Measurements from ENCODE around the gene KCNH6.

Gene KCNH6

DNA sequence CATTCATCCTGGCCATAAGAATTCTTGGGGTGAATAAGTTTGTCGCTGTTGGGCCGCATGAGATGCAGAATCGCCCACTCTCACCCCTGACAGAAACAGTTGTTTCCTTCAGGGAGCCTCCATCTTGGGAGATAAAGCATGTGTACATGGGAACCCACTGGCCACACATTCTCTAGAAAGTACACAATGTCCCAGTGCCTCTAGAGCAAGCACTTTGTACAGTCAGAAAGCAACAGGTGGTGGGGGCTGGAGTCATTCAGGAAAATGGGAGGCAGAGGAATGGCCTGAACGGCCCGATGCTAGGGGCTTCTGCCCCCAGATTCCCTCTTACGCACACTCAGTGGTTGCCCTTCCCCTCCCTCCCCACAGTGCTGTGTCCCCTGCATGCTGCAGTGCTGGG lies 30.2 kb upstream of the KCNH6 start:
- Histone ChIP-seq H3K27ac (ENCODE audit: insufficient read depth in 1 of 2, low read depth in 1 of 2, low read length in 2 of 2, poor library complexity in 1 of 2, severe bottlenecking in 2 of 2) (no peak overlapping the region), H3K4me3 (ENCODE audit: control insufficient read depth in 1 of 7, extremely low read depth in 1 of 7, insufficient read depth in 4 of 7, low read depth in 2 of 7, low read length in 6 of 7) (no peak overlapping the region), H3K36me3 (ENCODE audit: control insufficient read depth in 4 of 4, insufficient read depth in 4 of 4, low read length in 3 of 4) (peaks cover 0 to 13% (median 0%) of the 10 kb centered on the region in 4 experiments), H3K4me1 (ENCODE audit: control extremely low read depth in 1 of 4, control insufficient read depth in 4 of 4, insufficient read depth in 4 of 4, low read length in 3 of 4) (no peaks in the 10 kb centered on the region), H3K9me3 (ENCODE audit: control extremely low read depth in 1 of 5, control insufficient read depth in 4 of 5, insufficient read depth in 2 of 5, low read depth in 1 of 5, low read length in 4 of 5) (no peaks in the 10 kb centered on the region), H3K27me3 (replicated peaks in 2 of 5; ENCODE audit: control insufficient read depth in 4 of 5, insufficient read depth in 5 of 5, low read length in 4 of 5) (no peaks in the 10 kb centered on the region)
- WGBS (ENCODE audit: insufficient coverage), result 94% methylated on average over 6 of the region's 6 CpGs
- CTCF ChIA-PET, result no interaction called here
- POLR2A ChIA-PET, result no interaction called here
- DNase-seq, result no peak

DNA sequence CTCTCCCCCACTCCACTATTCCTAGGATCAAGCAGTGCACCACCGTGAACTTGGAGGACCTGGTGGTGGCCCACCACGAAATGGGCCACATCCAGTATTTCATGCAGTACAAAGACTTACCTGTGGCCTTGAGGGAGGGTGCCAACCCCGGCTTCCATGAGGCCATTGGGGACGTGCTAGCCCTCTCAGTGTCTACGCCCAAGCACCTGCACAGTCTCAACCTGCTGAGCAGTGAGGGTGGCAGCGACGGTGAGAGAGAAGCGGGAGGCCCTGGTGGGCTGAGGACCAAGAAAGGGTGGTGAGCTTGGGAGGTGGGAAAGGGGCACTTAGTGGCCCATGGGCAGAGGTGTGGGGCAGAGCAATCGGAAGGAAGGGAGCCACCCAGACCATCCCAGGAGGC lies 29.7 kb upstream of the KCNH6 start:
- CTCF ChIA-PET, result no interaction called here
- no peak for DNase-seq
- POLR2A ChIA-PET, result no interaction called here
- Histone ChIP-seq H3K36me3 (ENCODE audit: control insufficient read depth in 4 of 4, insufficient read depth in 4 of 4, low read length in 3 of 4) (peaks cover 0 to 13% (median 0%) of the 10 kb centered on the region in 4 experiments), H3K27me3 (replicated peaks in 2 of 5; ENCODE audit: control insufficient read depth in 4 of 5, insufficient read depth in 5 of 5, low read length in 4 of 5) (no peaks in the 10 kb centered on the region), H3K27ac (ENCODE audit: insufficient read depth in 1 of 2, low read depth in 1 of 2, low read length in 2 of 2, poor library complexity in 1 of 2, severe bottlenecking in 2 of 2) (no peak overlapping the region), H3K4me3 (ENCODE audit: control insufficient read depth in 1 of 7, extremely low read depth in 1 of 7, insufficient read depth in 4 of 7, low read depth in 2 of 7, low read length in 6 of 7) (no peak overlapping the region), H3K4me1 (ENCODE audit: control extremely low read depth in 1 of 4, control insufficient read depth in 4 of 4, insufficient read depth in 4 of 4, low read length in 3 of 4) (no peaks in the 10 kb centered on the region), H3K9me3 (ENCODE audit: control extremely low read depth in 1 of 5, control insufficient read depth in 4 of 5, insufficient read depth in 2 of 5, low read depth in 1 of 5, low read length in 4 of 5) (no peaks in the 10 kb centered on the region)
- 93% methylated on average over 7 of the region's 9 CpGs for WGBS (ENCODE audit: insufficient coverage)

DNA sequence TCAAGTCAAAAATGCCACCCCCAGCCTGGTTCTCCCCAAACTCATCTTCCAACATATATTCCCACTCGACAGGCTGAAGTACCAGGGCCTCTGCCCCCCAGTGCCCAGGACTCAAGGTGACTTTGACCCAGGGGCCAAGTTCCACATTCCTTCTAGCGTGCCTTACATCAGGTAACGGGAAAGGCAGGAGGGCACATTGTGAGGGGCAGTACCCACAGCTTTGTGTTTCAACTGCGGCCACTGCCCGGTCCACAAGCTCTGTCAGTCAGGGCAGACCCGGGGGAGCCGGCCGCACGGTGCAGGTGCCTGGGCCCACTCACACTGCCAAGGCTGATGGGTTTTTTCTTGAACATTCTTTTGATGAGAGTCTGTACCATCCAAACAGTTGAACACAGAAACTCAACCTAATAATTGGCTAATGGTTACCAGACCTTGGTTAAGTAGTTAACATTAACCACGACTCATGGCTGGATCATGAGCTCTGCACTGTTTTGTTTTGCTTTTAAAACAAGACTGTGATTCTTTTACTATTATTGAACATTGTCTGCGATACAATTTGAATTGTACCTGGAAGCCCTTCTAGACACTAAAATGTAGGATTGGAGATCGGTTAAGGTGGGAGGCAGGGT lies 28.7 kb upstream of the KCNH6 start:
- DNase-seq, result no peak
- POLR2A ChIA-PET, result no interaction called here
- no peak overlapping the region for H3K4me3 ChIP-seq (ENCODE audit: control insufficient read depth in 1 of 7, extremely low read depth in 1 of 7, insufficient read depth in 4 of 7, low read depth in 2 of 7, low read length in 6 of 7)
- no peaks in the 10 kb centered on the region for H3K9me3 ChIP-seq (ENCODE audit: control extremely low read depth in 1 of 5, control insufficient read depth in 4 of 5, insufficient read depth in 2 of 5, low read depth in 1 of 5, low read length in 4 of 5)
- H3K4me1 ChIP-seq (ENCODE audit: control extremely low read depth in 1 of 4, control insufficient read depth in 4 of 4, insufficient read depth in 4 of 4, low read length in 3 of 4), result no peaks in the 10 kb centered on the region
- H3K36me3 ChIP-seq (ENCODE audit: control insufficient read depth in 4 of 4, insufficient read depth in 4 of 4, low read length in 3 of 4), result peaks cover 0 to 13% (median 0%) of the 10 kb centered on the region in 4 experiments
- CTCF ChIA-PET, result interaction anchor here (3.5 kb wide), 1 partner anchor 68 kb away, joined by 15 read pairs; no protein-coding TSS in a partner anchor
- no peak overlapping the region for H3K27ac ChIP-seq (ENCODE audit: insufficient read depth in 1 of 2, low read depth in 1 of 2, low read length in 2 of 2, poor library complexity in 1 of 2, severe bottlenecking in 2 of 2)
- no peaks in the 10 kb centered on the region for H3K27me3 ChIP-seq (replicated peaks in 2 of 5; ENCODE audit: control insufficient read depth in 4 of 5, insufficient read depth in 5 of 5, low read length in 4 of 5)
- 96% methylated on average over 10 of the region's 12 CpGs for WGBS (ENCODE audit: insufficient coverage)

DNA sequence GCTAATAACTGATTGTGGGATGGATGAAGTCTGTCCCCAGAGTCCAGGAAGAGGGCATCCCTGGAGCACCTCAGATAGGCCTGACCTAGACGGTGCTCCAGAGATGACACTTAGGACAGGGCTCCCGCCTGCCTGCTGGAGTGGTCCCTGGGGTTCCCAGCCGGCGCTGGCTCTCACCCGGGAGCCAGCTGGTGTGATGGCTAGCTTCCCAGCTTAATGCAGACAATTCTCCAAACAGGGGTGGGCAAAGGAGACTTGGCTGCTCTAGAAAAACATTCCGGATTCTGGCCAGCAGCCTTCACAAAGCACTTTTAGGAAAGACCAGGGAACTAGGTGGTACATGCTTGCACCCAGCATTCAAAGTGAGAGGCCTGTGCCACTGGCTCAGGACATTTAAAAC lies 27.7 kb upstream of the KCNH6 start:
- WGBS (ENCODE audit: insufficient coverage), result 97% methylated on average over 6 of the region's 6 CpGs
- POLR2A ChIA-PET, result no interaction called here
- no peaks in the 10 kb centered on the region for H3K9me3 ChIP-seq (ENCODE audit: control extremely low read depth in 1 of 5, control insufficient read depth in 4 of 5, insufficient read depth in 2 of 5, low read depth in 1 of 5, low read length in 4 of 5)
- peaks cover 0 to 7% (median 0%) of the 10 kb centered on the region in 4 experiments for H3K36me3 ChIP-seq (ENCODE audit: control insufficient read depth in 4 of 4, insufficient read depth in 4 of 4, low read length in 3 of 4)
- CTCF ChIA-PET, result interaction anchor here (2.4 to 3.5 kb wide), 2 partner anchors 8 to 69 kb away, joined by 9 to 15 read pairs; no protein-coding TSS in a partner anchor
- H3K4me1 ChIP-seq (ENCODE audit: control extremely low read depth in 1 of 4, control insufficient read depth in 4 of 4, insufficient read depth in 4 of 4, low read length in 3 of 4), result no peaks in the 10 kb centered on the region
- no peak overlapping the region for H3K4me3 ChIP-seq (ENCODE audit: control insufficient read depth in 1 of 7, extremely low read depth in 1 of 7, insufficient read depth in 4 of 7, low read depth in 2 of 7, low read length in 6 of 7)
- no peaks in the 10 kb centered on the region for H3K27me3 ChIP-seq (replicated peaks in 2 of 5; ENCODE audit: control insufficient read depth in 4 of 5, insufficient read depth in 5 of 5, low read length in 4 of 5)
- DNase-seq, result no peak
- H3K27ac ChIP-seq (ENCODE audit: insufficient read depth in 1 of 2, low read depth in 1 of 2, low read length in 2 of 2, poor library complexity in 1 of 2, severe bottlenecking in 2 of 2), result no peak overlapping the region

DNA sequence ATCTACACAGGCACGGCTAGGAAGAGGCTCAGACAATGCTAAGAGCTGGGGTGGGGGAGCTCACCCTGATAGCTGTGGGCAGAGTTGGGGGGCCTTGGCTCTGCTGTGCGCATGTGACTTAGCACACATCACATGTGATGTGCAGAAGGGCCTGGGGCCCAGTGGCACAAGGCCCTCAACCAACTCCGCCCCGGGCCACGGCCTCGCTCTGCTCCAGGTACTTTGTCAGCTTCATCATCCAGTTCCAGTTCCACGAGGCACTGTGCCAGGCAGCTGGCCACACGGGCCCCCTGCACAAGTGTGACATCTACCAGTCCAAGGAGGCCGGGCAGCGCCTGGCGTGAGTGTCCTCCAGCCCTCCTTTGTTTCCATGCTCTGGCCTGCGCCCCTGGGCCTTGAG lies 27.0 kb upstream of the KCNH6 start:
- H3K4me1 ChIP-seq (ENCODE audit: control extremely low read depth in 1 of 4, control insufficient read depth in 4 of 4, insufficient read depth in 4 of 4, low read length in 3 of 4), result peaks cover 0 to 3% (median 0%) of the 10 kb centered on the region in 4 experiments
- H3K27ac ChIP-seq (ENCODE audit: insufficient read depth in 1 of 2, low read depth in 1 of 2, low read length in 2 of 2, poor library complexity in 1 of 2, severe bottlenecking in 2 of 2), result no peak overlapping the region
- H3K4me3 ChIP-seq (ENCODE audit: control insufficient read depth in 1 of 7, extremely low read depth in 1 of 7, insufficient read depth in 4 of 7, low read depth in 2 of 7, low read length in 6 of 7), result no peak overlapping the region
- POLR2A ChIA-PET, result interaction anchor here (0.5 kb wide), 1 partner anchor 53 kb away, joined by 3 read pairs; no protein-coding TSS in a partner anchor
- 95% methylated on average over 11 of the region's 12 CpGs for WGBS (ENCODE audit: insufficient coverage)
- H3K9me3 ChIP-seq (ENCODE audit: control extremely low read depth in 1 of 5, control insufficient read depth in 4 of 5, insufficient read depth in 2 of 5, low read depth in 1 of 5, low read length in 4 of 5), result no peaks in the 10 kb centered on the region
- no peak for DNase-seq
- CTCF ChIA-PET, result interaction anchor here (2.4 to 3.5 kb wide), 2 partner anchors 9 to 70 kb away, joined by 9 to 15 read pairs; no protein-coding TSS in a partner anchor
- H3K27me3 ChIP-seq (replicated peaks in 2 of 5; ENCODE audit: control insufficient read depth in 4 of 5, insufficient read depth in 5 of 5, low read length in 4 of 5), result peaks cover 0 to 3% (median 0%) of the 10 kb centered on the region in 5 experiments
- H3K36me3 ChIP-seq (ENCODE audit: control insufficient read depth in 4 of 4, insufficient read depth in 4 of 4, low read length in 3 of 4), result peaks cover 0 to 3% (median 0%) of the 10 kb centered on the region in 4 experiments

DNA sequence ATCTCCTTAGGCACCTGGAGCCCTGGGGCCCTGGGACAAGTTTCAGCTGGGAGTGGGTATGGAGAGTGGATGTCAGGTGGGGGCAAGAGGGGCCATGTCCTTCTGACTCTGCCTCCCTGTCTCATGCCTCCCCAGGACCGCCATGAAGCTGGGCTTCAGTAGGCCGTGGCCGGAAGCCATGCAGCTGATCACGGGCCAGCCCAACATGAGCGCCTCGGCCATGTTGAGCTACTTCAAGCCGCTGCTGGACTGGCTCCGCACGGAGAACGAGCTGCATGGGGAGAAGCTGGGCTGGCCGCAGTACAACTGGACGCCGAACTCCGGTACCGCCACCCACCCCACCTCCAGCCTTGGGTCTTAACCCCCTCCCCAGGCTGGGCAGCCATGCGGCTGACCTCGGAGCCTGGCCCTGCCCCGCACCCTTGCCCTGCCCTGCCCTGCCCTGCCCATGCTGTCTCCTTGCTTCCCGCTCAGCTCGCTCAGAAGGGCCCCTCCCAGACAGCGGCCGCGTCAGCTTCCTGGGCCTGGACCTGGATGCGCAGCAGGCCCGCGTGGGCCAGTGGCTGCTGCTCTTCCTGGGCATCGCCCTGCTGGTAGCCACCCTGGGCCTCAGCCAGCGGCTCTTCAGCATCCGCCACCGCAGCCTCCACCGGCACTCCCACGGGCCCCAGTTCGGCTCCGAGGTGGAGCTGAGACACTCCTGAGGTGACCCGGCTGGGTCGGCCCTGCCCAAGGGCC lies 26.3 kb upstream of the KCNH6 start:
- WGBS (ENCODE audit: insufficient coverage), result 95% methylated on average over 30 of the region's 36 CpGs
- ChIA-PET CTCF (interaction anchor here (1.4 to 3.5 kb wide), 3 partner anchors 9 to 71 kb away, joined by 3 to 15 read pairs (median 9); no protein-coding TSS in a partner anchor), POLR2A (interaction anchor here (0.5 kb wide), 1 partner anchor 52 kb away, joined by 3 read pairs; no protein-coding TSS in a partner anchor)
- DNase-seq, result no peak
- H3K27me3 ChIP-seq (replicated peaks in 2 of 5; ENCODE audit: control insufficient read depth in 4 of 5, insufficient read depth in 5 of 5, low read length in 4 of 5), result peaks cover 0 to 5% (median 0%) of the 10 kb centered on the region in 5 experiments
- H3K9me3 ChIP-seq (ENCODE audit: control extremely low read depth in 1 of 5, control insufficient read depth in 4 of 5, insufficient read depth in 2 of 5, low read depth in 1 of 5, low read length in 4 of 5), result no peaks in the 10 kb centered on the region
- no peak overlapping the region for H3K4me3 ChIP-seq (ENCODE audit: control insufficient read depth in 1 of 7, extremely low read depth in 1 of 7, insufficient read depth in 4 of 7, low read depth in 2 of 7, low read length in 6 of 7)
- H3K36me3 ChIP-seq (ENCODE audit: control insufficient read depth in 4 of 4, insufficient read depth in 4 of 4, low read length in 3 of 4), result peaks cover 0 to 3% (median 0%) of the 10 kb centered on the region in 4 experiments
- H3K27ac ChIP-seq (ENCODE audit: insufficient read depth in 1 of 2, low read depth in 1 of 2, low read length in 2 of 2, poor library complexity in 1 of 2, severe bottlenecking in 2 of 2), result no peak overlapping the region
- H3K4me1 ChIP-seq (ENCODE audit: control extremely low read depth in 1 of 4, control insufficient read depth in 4 of 4, insufficient read depth in 4 of 4, low read length in 3 of 4), result peaks cover 0 to 3% (median 0%) of the 10 kb centered on the region in 4 experiments
